ENCODE data around the gene FKBP4.
"Not testable (repeated sequence)": the region's sequence is repeated elsewhere in the genome, so short reads cannot be mapped to it uniquely, and the experiment has no call there.

The FKBP4 gene, protein sequence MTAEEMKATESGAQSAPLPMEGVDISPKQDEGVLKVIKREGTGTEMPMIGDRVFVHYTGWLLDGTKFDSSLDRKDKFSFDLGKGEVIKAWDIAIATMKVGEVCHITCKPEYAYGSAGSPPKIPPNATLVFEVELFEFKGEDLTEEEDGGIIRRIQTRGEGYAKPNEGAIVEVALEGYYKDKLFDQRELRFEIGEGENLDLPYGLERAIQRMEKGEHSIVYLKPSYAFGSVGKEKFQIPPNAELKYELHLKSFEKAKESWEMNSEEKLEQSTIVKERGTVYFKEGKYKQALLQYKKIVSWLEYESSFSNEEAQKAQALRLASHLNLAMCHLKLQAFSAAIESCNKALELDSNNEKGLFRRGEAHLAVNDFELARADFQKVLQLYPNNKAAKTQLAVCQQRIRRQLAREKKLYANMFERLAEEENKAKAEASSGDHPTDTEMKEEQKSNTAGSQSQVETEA

DNA sequence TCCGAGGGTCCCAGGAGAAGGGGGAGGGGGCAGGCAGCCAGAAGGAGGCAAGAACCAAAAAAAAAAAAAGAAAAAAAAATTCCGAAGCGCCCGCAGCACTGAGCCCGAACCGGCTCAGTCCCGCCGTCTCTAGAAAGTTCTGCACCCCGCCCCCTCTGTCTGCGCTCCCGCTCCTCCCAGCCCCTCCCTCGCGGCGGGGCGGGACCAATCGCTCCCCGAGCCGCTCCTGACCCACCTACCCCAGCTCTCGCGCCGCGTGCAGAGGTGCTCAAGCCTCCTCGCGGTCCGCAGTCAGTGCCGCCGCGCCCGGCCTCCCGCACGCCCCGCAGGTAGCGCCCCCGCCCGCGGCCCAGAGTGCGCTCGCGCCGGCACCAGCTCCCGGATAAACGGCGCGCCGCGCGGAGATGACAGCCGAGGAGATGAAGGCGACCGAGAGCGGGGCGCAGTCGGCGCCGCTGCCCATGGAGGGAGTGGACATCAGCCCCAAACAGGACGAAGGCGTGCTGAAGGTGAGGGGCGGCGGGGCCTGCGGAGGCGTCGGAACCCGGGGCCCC lies at the start of gene FKBP4:
Gene FKBP4, plus strand, starts transcription at position 235 of the 554 bp plus-strand sequence. Its CDS starts 170 bp downstream, at position 405.
- peak; percentile 91 for DNase-seq (ENCODE audit: low spot score)

DNA sequence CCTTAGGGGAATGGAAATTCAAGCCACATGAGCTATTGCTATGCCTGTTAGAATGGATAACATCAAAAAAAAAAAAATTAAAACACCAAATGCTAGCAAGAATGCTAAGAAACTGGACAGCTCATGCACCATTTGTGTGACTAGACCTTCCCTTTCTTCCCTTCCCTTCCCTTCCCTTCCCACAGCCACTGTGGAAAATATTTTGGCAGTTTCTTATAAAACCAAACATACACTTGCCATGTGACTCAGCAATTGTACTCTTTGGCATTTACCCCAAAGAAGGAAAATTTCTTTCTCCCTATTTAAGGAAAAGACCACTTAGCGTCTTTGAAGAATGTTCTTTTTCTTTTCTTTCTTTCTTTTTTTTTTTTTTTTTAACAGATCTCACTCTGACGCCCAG lies 49.1 kb upstream of the FKBP4 start:
- no peak for DNase-seq (ENCODE audit: low spot score)

DNA sequence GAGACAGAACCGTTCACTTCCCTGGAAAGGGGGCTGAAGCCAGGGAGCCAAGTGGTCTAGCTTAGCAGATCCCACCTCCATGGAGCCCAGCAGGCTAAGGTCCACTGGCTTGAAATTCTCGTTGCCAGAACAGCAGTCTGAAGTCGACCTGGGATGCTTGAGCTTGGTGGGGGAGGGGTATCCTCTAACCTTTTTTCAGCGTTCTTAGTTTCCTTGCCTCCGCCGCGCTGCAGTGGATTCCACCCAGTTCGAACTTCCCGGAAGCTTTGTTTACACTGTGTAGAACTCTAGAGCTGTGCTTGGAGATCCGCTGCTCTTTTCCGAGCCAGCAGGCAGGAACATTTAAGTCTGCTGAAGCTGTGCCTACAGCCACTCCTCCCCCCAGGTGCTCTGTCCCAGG lies 45.2 kb upstream of the FKBP4 start:
- no peak for DNase-seq (ENCODE audit: low spot score)

DNA sequence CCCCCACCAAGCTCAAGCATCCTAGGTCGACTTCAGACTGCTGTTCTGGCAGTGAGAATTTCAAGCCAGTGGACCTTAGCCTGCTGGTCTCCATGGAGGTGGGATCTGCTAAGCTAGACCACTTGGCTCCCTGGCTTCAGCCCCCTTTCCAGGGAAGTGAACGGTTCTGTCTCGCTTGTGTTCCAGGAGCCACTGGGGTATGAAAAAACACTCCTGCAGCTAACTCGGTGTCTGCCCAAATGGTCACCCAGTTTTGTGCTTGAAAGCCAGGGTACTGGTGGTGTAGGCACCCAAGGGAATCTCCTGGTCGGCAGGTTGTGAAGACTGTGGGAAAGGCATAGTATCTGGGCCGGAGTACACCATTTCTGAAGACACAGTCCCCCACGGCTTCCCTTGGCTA lies 44.6 kb upstream of the FKBP4 start:
- DNase-seq (ENCODE audit: low spot score) = no peak

DNA sequence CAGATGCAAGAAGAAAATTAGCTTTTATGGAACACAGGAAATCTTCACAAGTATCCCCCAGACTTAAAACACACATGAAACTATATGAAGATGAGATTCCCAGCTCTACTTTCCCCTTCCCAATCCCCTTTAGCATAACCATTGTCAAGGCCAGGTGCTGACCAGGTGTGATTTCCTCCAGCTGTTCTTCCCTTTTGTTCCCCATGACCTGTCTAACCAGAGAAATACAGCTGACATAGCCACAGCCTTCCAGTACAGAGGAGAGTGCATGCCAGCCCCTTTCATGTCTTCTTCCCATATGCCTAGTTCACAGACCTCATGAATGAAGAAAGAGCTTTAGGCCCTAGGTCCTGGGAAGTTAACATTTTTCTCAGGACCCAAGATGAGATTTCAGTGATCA lies 43.5 kb upstream of the FKBP4 start:
- DNase-seq (ENCODE audit: low spot score) = no peak

DNA sequence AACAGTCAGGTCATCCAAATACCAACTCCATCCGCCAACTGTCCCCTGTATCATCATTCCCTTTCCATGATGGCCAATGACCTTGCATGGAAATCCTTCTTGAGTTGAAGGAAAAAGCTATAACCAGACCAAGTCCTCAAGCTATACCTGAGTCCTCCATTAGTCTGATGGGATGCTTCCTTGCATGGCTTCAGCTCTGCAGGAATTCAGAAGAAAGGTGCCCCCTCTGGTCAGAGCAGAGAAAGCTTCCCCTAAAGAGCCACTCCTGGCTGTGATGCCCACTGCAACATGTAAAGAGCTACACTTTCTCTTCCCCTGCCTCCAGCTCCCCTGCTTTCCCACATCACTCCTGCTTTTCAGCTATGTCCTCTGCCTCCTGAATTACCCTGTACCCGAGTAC lies 43.1 kb upstream of the FKBP4 start:
- DNase-seq (ENCODE audit: low spot score) = no peak

DNA sequence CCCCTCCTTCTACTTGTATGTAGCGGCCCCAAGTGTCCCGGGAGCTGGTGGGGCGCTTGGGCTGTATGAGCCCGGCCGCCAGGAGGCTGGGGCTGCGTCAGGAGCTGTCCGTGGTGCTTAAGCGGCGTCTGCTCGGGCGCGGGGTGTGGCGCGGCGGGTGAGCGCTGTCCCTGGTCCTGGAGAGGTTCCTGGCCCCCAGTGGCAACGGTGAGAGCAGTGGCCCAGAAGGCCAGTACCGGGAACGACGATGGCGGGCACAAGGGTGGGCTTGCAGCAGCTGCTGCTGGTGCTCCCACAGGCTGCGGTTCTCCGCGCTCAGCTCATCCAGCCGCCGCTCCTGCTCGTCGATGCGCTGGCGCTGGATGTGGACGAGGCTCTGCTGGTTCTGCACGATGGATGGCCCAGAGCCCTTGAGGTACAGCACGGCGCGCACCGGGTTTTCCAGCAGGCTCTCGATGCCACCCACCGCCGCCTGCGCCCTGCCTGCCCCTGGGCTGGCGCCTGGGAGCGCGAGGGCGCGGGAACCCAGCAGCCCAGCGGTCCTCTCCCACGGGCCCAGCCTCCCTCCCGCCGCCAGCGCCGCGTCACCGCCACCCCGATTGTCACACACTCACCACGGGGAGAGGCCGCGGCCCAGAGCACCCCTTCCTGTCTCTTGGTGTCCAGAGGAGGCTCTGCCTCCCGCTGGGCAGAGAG lies 41.9 kb upstream of the FKBP4 start:
- DNase-seq (ENCODE audit: low spot score) = peak; percentile 82

DNA sequence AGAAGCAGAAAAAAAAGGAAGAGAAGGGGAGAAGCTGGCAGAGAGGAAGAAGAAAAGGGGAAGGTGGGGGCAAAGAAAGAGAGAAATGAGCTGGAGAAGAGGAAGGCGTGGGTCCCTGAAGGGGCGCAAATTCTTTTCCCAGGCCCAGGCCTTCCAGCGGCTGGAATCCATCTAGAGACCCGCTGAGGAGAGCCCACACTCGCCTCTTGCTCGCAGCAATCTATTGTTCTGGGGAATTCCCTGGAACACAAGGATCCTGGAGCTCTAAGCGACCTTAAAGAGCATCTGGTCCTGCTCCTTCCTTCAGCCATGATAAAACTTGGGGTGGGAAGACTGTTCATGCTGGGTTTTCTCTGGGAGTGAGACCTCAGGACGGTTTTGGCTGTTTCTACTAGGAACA lies 41.2 kb upstream of the FKBP4 start:
- no peak for DNase-seq (ENCODE audit: low spot score)

DNA sequence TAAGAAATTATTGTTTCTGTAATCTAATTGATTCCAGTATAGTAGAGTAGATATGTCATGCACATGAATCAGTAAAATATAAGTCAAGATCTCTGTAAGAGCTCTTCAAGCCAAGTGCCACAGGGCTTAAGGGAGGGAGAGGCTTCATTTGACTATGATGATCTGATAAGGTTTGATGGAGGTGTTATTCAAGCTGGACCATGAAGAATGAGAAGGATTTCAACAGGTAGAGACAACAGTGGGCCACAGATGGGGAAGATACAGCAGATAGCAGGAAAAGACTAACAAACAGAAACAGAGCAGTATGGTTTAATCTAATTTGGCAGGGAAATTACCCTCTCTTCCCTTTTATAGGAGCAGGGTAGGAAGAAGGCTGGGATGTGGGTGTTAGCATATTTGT lies 40.6 kb upstream of the FKBP4 start:
- no peak for DNase-seq (ENCODE audit: low spot score)

DNA sequence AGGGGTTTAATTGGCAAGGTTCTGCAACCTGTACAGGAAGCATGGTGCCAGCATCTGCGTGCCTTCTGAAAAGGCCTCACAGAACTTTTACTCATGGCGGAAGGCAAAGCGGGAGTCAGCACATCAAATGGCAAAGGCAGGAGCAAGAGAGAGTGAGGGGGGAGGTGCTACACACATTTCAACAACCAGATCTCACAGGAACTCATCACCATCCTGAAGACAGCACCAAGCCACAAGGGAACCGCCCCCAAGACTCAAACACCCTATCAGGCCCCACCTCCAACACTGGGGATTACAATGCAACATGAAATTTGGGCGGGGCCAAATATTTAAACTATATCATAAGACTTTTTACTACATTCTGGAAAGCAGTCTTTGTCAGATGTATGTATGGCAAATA lies 38.0 kb upstream of the FKBP4 start:
- no peak for DNase-seq (ENCODE audit: low spot score)

DNA sequence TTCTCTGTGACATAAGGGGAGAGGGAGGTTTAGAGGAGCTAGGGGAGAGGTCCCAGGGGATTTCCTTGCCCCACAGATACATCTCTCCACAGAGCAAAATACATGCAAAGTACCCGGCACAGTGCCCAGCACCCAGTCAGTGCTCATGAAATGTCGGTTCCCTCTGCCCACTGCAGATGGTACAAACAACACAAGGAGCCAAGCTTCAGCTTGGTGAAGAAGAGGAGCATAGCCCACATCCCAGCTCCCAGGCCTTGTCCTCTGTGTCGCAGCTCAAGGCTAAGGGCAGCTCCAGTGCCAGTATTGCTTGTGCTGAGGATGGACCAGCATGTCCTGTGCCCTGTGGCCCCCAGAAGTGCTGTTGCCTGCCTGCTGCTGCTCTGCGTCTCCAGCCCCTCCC lies 35.0 kb upstream of the FKBP4 start:
- no peak for DNase-seq (ENCODE audit: low spot score)

DNA sequence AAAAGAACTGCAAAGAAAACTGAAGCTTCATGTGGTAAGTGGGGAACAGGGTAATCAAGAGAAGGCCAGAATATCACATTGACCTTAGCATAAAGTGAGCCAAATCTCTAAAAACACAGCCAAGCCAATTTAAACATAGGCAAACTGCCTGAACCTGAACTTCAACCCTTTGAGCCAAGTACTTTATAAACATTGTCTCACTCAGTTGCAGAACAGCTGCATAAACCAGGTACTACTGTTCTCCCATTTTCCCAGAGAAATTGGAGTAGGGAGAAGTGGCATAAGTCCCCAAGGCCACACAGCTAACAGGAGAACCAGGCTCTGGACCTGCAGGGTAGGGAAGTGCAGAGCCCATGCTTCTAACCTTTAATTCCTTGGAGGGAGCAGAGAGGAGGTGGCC lies 30.4 kb upstream of the FKBP4 start:
- DNase-seq (ENCODE audit: low spot score) = no peak

DNA sequence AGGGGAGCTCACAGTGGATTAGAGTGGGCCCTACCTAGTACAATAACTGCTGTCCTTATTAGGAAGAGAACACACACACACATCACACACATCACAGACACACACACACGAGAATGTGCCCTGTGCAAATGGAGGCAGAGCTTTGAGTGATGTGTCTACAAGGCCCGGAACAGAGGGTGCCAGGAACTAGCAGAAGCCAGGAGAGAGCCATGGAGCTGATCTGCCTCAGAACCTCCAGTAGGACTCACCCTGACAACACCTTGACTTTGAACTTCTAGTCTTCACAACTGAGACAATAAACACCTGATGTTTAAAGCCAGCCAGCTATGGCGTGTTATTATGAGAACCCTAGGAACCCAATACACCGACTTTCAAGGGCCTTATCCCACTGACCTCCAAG lies 29.7 kb upstream of the FKBP4 start:
- DNase-seq (ENCODE audit: low spot score) = no peak

DNA sequence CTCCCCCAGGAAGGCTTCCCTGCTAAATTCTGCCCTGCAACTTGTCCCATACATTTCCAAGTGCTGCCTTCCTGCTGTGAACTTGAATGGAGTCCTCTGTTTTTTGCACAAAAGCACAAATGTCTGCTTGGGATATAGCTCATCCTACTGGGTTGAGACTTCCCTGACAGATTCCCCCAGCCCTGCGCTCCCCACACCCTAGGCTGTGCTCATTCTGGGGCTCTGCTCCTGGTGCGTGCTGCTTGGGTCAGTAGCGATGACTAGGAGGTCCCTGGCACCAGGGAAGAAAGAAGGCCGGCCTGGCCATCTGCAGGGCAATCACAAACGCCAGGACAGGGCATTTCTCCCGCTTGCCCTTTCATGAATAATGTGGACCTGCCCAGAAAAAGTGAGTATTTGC lies 29.2 kb upstream of the FKBP4 start:
- no peak for DNase-seq (ENCODE audit: low spot score)

DNA sequence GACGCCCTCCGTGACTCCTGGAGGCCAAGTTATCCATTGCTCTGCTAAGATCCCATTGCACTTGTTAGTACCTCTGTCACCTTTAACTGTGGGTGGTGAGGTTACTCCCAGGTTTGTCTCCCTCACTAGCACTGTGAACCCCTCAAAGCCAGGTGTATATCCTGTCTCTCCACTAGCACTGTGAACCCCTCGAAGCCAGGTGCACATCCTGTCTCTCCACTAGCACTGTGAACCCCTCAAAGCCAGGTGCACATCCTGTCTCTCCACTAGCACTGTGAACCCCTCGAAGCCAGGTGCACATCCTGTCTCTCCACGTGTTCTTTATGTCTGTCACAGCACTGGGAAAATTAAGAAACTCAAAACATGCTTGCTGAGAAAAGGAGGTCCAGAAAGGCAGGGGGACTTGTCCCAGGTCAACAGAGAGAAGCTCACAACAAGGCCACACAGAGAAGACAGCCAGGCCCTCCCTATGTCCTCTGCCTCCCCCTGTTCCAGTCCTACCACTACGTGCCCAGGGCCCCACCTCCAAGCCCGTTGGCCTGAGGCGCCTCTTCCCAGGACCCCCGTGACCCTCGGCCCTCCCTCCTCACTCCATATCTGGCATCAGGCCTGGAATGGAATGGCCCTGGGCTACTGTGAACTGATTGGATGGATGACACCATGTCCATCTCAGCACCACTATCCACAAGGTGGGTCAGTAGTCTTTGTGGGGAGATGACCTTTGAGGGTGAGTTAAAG lies 26.4 kb upstream of the FKBP4 start:
- no peak for DNase-seq (ENCODE audit: low spot score)

DNA sequence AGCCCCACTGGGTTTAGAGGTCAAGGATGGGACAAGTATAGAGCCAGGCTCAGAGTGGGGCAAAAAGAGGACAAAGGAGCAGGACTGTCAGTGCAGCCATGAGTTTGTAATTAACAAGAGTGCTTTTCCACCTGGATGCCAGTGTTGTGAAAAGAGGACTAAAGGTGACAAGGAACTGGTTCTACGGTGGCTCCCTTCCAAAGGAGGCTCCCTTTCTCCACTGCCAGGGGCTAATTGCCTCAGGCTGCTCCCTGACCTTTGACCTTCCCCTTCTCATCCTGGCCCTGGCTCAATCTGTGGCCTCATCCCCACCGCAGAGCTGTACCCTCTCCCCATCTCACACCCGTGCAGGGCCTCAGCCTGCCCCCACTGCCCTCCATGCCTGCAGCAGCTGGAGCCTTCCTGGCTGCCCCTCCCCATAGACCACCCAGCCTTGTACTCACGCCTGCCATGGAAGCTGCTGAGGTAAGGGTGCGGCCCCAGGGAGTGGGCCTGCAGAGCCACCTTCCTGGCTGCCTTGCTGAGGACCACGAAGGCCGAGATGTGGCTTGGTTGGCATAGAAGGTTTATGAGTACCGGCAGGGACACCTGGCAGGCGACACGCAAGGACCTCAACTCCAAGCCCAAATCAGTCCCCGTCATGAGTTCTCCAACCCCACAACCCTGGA lies 24.8 kb upstream of the FKBP4 start:
- DNase-seq (ENCODE audit: low spot score) = peak; percentile 38

DNA sequence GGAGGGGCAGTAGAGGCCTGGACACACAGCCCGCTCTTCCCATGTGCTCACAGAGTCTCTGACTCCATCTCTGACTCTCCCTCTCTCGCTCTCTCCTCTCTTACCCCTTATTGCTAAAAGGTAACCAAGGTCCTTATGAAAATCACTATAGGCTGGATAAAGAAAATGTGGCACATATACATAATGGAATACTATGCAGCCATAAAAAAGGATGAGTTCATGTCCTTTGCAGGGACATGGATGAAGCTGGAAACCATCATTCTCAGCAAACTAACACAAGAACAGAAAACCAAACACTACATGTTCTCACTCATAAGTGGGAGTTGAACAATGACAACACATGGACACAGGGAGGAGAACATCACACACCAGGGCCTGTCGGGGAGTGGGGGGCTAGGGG lies 24.2 kb upstream of the FKBP4 start:
- not testable (repeated sequence) for DNase-seq (ENCODE audit: low spot score)

DNA sequence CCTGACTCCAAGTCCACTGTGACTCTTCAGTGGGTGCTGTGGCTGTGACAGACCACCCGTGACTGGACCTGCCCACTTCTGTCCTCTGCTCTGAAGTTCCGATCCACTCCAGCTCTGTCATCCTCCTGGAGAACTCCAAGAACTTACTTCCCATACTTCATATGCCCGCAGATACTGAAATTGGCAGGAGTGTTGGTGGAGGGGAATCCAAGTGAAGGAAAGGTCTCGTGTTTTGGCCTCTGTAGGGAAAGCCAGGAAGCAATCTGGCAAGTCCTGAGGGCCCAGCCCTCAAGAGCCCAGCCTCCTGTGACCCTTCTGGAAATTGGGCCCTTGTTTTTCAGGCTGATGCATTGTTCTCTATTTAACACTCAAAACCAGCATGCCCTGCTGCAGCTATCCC lies 22.4 kb upstream of the FKBP4 start:
- DNase-seq (ENCODE audit: low spot score) = no peak

DNA sequence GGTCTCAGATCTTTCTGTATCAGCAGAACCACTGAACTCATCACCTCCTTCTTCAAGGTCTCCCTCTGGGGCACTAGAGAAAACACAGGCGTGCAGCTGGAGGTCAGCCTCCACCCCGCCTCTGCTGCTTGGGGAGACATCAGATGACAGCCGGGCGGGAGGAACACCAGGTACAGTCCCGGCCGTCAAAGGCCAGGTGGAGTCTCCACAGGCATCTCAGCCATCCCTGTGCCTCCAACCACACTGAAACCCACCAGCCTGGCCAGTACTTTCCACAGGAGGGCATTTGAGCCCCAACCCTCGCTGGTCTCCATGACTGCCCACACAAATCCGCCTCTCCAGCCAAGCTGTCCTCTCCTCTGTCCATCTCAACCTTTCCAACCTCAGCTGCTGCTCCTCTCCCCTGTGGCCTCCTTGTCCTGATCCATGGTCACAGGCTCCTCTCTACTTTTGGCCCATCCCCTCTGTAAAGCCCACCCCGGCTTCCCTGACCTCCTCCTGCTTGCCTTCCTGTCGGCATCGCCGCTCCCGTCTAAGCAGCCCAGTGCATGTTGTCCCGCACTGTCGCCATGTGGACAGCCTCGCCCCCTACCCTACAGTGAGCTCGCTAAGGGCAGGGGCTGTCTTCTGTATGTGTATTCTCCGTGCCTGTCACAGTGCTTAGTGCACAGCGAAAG lies 21.4 kb upstream of the FKBP4 start:
- DNase-seq (ENCODE audit: low spot score) = no peak

DNA sequence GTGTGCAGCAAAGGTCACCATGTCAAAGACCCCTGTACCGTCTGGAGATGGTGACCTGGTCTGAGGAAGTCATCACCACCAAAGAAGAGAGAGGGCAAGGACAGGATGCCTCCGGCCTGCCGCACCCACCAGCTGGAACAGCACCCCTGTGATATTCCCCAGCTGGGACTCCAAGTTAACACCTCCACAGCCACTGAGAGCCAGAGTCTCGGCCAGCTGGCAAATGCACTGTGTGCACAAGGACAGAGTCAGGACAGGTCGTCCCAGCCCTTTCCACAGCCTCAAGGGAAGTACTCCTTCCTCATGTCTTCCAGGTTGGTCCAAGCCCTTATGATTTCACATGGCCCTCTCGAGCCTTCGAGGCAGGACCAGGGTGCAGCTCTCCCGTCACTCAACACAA lies 19.3 kb upstream of the FKBP4 start:
- no peak for DNase-seq (ENCODE audit: low spot score)

DNA sequence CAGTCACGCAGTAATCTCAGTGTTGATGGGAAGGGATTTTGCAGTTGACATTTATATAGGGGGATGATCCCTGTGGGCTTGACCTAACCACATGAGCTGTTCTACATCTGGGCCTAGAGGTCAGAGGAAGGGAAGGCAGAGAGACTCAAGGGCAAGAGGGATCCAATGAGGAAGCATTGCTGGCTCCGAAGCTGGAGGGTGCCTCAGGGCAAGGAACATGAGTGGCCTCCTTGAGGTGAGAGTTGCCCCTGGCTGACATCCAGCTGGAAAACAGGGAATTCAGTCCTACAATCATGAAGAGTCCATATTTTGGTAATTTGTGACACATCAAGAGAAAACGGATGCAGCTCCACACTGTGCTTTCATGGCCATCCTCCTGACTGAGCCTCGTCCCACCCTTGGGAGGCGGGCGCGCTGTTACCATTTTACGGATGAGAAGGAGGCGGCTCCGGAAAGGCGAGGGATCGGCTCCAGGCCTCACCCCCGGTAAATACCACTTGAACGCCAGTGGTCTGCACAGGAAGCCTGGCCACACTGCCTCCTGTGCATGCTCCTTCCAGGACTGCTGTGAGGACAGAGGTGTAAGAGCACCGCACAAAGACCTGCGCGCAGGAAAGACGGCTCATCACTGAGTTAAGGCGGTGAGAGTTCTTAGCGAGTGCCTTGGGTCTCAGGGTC lies 18.5 kb upstream of the FKBP4 start:
- DNase-seq (ENCODE audit: low spot score) = no peak

Data from LoVo (cell line).